Measurements from ENCODE around the gene CDK14.

The CDK14 gene

GRCh38 chr7:90595801-90596670 is at the start of gene CDK14:
Gene CDK14, plus strand, starts transcription at chr7:90596321. Its CDS starts 307 bp downstream, at chr7:90596628.
- DNase-seq = peak; percentile 63

GRCh38 chr7:90551036-90551435 is 45.1 kb upstream of the CDK14 start:
- DNase-seq = no peak

DNA sequence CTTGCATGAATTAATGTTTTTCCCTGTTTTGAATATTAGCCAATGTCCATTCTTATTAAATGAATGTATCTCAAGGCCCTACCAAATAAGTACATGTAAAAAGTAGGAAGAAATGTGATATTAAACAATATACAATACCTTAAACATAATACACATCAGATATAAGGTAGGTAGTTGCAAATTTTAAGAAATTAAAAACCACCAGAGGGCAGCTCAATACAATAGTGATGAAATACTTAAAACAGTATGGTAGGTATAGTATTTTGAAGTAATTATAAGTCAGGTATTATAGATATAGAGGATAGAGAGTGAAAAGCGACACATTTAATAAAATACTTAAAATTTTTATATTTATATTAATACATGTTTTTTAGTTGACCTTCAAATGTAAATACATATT is 43.6 kb upstream of the CDK14 start:
- no peak for DNase-seq

- DNase-seq = no peak
Observed at GRCh38 chr7:90560730-90561129, 35.4 kb upstream of the CDK14 start.

DNA sequence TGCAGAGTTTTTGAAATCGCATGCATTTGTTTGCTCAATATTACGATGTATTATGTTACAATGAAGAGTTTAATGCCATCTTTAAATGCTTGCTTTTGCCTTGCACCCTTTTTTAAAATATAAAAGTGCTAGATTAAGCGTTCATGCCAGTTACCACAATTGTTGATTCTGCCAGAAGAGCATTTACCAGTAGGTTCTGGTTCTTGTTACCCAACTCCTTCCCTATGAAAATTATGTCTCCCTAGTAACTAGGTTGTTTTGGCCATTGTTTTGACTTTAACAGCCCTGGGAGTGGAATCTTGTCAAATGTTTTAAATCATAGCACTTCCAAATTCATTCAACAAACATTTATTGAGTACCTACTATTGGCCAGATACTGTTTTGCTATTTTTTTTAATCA is 32.8 kb upstream of the CDK14 start:
- DNase-seq = no peak

- DNase-seq = no peak
Observed at GRCh38 chr7:90564455-90564854, 31.7 kb upstream of the CDK14 start.

DNA sequence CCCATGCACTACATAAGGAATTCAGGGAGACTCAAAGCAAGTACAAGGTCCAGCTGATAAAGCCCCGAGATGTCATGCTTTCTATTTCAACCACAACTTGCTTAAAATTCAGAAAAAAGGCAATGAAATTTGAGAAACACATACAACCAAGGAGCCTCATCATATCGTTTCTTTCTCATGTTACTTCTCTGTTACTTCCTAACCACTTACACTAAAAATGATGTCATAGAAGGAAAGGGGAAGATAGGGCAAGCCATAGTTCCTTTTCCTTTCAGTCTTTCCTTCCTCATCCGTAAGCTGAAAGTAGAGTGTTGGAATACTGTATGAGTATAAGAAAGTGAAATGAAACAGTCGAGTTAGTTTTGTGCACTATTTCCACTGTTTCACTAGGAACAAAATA is 27.9 kb upstream of the CDK14 start:
- no peak for DNase-seq

DNA sequence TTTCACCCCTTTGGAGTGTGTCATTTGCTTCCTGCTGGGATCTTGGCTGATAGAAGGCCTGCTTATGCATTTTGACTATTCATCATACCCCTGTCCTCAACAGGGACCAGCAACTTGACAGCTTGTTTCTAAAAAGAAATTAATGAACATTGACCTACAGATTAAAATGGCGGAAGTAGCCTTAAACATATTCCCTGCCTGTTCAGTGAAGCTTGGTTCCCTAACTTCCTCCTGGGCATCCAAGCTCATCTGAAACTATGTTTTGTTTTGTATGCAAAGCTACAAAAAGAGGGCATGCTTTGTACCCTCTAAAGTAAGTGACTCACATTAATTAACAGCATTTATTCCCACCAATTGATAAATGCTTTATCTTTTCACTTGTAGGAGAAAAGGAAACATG is 26.8 kb upstream of the CDK14 start:
- no peak for DNase-seq

DNA sequence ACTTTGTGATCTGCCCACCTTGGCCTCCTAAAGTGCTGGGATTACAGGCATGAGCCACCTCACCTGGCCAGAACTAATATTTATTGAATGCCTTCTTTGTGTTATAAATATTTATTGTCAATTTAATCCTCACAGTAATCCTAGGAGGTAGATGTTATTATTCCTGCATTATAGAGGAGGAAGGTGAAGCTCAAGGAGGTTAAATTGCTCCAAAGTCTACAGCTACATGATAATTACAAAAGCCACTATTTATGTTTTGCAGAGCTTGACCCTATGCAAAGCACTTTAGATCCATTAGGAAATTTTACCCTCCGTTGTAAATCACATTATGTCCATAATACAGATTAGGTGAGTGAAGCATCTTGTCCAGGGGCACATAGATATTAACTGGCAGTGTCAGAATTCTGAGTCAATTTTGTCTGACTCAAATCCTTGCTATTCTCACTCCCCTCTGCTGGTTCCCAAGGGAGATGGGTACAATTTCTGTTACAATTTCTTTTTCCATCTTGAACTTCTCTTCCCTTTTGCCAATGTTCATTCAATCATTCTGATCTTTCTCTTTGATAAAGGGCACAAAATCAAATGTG is 25.7 kb upstream of the CDK14 start:
- no peak for DNase-seq

DNA sequence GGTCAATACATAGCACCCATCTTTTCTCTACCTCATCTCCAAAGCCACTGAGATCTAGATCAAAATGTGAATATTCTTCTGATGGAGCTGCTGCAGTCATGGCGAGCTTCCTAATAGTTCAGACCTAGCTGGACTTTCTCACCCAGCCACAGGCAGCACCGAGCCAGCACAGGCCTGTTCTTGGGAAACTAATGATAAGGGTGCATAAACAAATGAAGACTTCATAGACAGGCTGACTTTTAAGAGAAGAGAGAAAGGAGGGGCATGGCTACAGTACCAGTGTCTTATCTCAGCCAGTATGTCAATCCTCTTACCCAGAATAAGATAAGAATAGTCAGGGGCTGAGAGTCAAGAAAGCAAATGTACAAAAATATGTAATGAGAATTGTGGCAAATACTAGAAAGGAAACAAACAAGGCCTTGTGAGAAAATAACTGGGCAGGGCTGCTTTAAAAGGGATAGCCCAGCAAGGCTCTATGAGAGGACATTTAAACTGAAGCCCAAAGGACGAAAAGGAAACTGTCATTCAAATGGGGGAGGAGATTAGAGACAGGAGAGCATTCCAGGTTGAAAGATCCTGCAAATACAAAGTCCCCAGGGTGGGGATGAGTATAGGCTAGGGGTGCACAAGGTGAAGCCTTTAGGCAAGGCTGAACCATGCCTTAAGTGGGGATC is 21.8 kb upstream of the CDK14 start:
- no peak for DNase-seq

- DNase-seq = no peak
Observed at GRCh38 chr7:90574820-90575187, 21.3 kb upstream of the CDK14 start.

GRCh38 chr7:90579181-90579688 is 16.9 kb upstream of the CDK14 start:
- no peak for DNase-seq

DNA sequence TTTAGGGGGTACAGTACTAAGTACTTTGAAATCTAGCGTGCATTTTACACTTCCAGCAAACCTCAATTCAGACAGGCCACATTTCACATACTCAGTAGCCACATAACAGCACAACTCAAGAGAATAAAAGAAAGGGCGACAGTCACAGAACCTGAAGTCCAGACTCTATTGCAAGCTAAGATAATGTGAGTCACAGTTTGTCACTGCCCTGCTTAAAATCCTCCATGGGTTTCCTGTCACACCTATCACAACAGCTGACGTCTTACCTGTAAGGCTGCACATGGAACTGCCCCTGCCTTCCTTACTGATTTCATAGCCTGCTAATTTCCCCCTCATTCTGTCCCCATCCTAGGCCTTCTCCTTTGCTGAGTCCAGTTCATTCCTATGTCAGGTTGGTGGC is 16.1 kb upstream of the CDK14 start:
- no peak for DNase-seq

DNA sequence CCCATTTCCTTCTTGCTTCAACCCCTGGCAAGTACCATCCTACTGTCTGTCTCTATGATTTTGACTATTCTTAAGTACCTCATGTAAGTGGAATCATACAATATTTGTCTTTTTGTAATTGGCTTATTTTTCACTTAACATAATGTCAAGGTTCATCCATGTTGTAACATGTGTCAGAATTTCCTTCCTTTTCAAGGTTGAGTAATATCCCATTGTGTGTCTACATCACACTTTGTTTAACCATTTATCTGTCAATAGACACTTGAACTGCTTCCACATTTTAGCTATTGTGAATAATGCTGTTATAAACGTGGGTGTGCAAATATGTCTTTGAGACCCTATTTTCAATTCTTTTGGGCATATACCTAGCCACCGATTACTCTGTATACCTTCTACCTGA is 14.0 kb upstream of the CDK14 start:
- DNase-seq = peak; percentile 14

GRCh38 chr7:90584378-90584777 is 11.7 kb upstream of the CDK14 start:
- DNase-seq = no peak

DNA sequence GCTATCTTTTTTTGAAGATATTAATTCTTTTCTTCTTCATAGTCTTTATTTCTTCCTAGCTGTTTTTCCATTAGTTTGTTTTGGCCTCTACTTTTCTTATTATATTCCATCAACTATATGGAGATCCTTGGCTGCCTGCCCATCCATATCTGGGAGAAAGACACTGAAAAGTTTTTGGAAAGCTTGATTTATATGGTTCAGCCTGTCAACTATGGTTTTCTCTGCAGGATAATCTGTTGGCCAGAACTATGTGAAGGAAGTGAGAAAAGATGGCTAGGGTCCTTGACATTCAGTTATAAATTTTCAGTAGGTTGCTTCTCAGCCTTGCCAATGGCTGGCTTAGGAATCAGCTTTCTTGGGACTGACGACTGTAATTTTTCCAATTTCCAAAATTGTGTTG is 10.0 kb upstream of the CDK14 start:
- DNase-seq = no peak

DNA sequence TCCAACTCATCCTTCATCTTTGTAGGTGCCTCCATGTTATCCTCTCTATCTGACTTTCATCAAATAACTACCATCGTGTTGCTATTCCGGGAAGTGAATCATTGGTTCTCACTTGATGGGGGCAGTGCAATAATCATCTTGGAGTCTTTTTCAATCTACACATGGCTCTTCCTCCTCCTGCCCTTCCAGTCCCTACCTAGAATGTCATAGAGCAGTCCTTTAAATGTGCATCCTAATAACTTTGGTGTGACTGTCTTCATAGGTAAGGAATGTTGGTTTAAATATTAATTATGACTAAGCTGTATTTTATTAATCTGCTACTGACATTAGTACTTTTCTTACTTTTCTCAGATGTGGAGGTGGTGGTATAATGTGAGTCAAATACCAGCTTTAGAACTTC is 8.4 kb upstream of the CDK14 start:
- DNase-seq = no peak

GRCh38 chr7:90592033-90592432 is 4.1 kb upstream of the CDK14 start:
- no peak for DNase-seq

- no peak for DNase-seq
Observed at GRCh38 chr7:90593205-90593604, 2.9 kb upstream of the CDK14 start.

DNA sequence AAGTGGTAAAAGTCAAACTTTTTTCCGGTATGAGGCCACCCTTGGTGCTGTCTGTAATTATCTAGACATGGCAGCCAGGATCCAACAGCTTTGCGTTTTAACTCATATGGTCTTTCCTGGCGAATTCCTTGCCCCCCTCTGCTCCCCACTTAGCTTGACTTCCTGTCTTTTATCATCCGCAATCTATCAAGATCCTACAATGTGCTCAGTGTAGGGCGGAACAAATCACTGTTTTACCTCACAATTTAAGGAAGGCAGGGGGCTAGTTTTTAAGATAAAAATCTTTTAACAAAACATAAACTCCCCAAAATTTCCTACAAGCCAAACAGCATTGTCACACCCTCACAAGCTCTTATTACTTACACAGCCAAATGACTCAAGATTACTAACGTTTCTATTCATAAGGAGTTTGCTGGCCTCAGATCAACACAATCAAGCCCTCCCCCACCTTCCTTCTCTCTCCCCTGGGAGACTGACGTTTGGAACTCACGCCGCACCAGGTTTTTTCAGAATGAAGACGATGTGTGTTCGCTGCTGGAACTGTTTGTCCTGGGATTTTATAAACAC is 1.3 kb upstream of the CDK14 start:
- DNase-seq = no peak

- no peak for DNase-seq
Observed at GRCh38 chr7:90595342-90595800, 750 bp upstream of the CDK14 start.

GRCh38 chr7:90596671-90597562 is 796 bp downstream of the CDK14 start:
- no peak for DNase-seq

Measured in GF-D8 (cell line).